HS-27A (cell line): ENCODE measurements around the gene SOHLH1.
"Not testable (repeated sequence)": the region's sequence is repeated elsewhere in the genome, so short reads cannot be mapped to it uniquely, and the experiment has no call there.

Source experiments
- DNase-seq: peaks from one replicate; pipeline ENCODE4 v3.0.0-alpha.2; 2012; ENCODE audit warnings: low read depth, missing footprints

SOHLH1 gene

GRCh38 chr9:135678236-135679017, 20.9 kb downstream of the SOHLH1 start:
- DNase-seq: no peak

GRCh38 chr9:135677641-135678168, 21.6 kb downstream of the SOHLH1 start:
- DNase-seq: no peak

- DNase-seq: no peak
These were observed 22.4 kb downstream of the SOHLH1 start for GRCh38 chr9:135676891-135677290.

GRCh38 chr9:135674977-135675376, 24.3 kb downstream of the SOHLH1 start:
- no peak for DNase-seq

GRCh38 chr9:135673941-135674340, 25.3 kb downstream of the SOHLH1 start:
- DNase-seq: no peak

GRCh38 chr9:135672786-135673185, 26.5 kb downstream of the SOHLH1 start:
- not testable (repeated sequence) for DNase-seq

GRCh38 chr9:135671591-135672041, 27.7 kb downstream of the SOHLH1 start:
- DNase-seq: no peak

GRCh38 chr9:135670721-135671590, 28.3 kb downstream of the SOHLH1 start:
- DNase-seq: no peak

- DNase-seq: no peak
These were observed 29.5 kb downstream of the SOHLH1 start for GRCh38 chr9:135669616-135670285.

- not testable (repeated sequence) for DNase-seq
These were observed 30.3 kb downstream of the SOHLH1 start for GRCh38 chr9:135669018-135669417.

- no peak for DNase-seq
These were observed 31.7 kb downstream of the SOHLH1 start for GRCh38 chr9:135667463-135668001.

GRCh38 chr9:135666534-135667462, 32.5 kb downstream of the SOHLH1 start:
- no peak for DNase-seq

GRCh38 chr9:135665795-135666189, 33.5 kb downstream of the SOHLH1 start:
- no peak for DNase-seq

GRCh38 chr9:135664801-135665794, 34.2 kb downstream of the SOHLH1 start:
- no peak for DNase-seq

GRCh38 chr9:135664266-135664665, 35.0 kb downstream of the SOHLH1 start:
- DNase-seq: no peak

GRCh38 chr9:135663857-135664256, 35.4 kb downstream of the SOHLH1 start:
- no peak for DNase-seq

- no peak for DNase-seq
These were observed 35.9 kb downstream of the SOHLH1 start for GRCh38 chr9:135663451-135663770.

- no peak for DNase-seq
These were observed 36.4 kb downstream of the SOHLH1 start, which contains the start of gene LCN9 for GRCh38 chr9:135662758-135663450. TSS of gene LCN9 (plus strand) at chr9:135663309. CDS start at chr9:135663322, 13 bp downstream.
